NCI-H1417 (cell line): Measurements from ENCODE around the gene SP100.
"Not testable (repeated sequence)": the region's sequence is repeated elsewhere in the genome, so short reads cannot be mapped to it uniquely, and the experiment has no call there.

ENCODE experiments used
- DNase-seq, 3 experiments: peaks; one replicate each; lab custom pipeline; 2025; lab: John Stamatoyannopoulos, UW

Gene SP100

GRCh38 chr2:230419181-230419580, 3.2 kb downstream of the SP100 start:
- no peak for DNase-seq

- DNase-seq: no peak
These were observed 6.1 kb downstream of the SP100 start for GRCh38 chr2:230422149-230422548.

- DNase-seq: no peak
These were observed 8.0 kb downstream of the SP100 start for GRCh38 chr2:230423851-230424458.

- no peak for DNase-seq
These were observed 9.4 kb downstream of the SP100 start for GRCh38 chr2:230425377-230425776.

GRCh38 chr2:230429513-230429912, 13.5 kb downstream of the SP100 start:
- DNase-seq: no peak

GRCh38 chr2:230430957-230431910, 15.2 kb downstream of the SP100 start:
- no peak for DNase-seq

- DNase-seq: no peak
These were observed 18.8 kb downstream of the SP100 start for GRCh38 chr2:230434677-230435324.

GRCh38 chr2:230435431-230435830, 19.4 kb downstream of the SP100 start:
- DNase-seq: no peak

GRCh38 chr2:230439121-230439520, 23.1 kb downstream of the SP100 start:
- not testable (repeated sequence) for DNase-seq

- no peak for DNase-seq
These were observed 23.6 kb downstream of the SP100 start for GRCh38 chr2:230439590-230439989.

GRCh38 chr2:230441227-230441897, 25.4 kb downstream of the SP100 start:
- no peak for DNase-seq

- no peak for DNase-seq
These were observed 27.5 kb downstream of the SP100 start for GRCh38 chr2:230443541-230443940.

- DNase-seq: no peak
These were observed 28.8 kb downstream of the SP100 start for GRCh38 chr2:230444832-230445231.

- DNase-seq: no peak
These were observed 31.0 kb downstream of the SP100 start for GRCh38 chr2:230447036-230447435.

- DNase-seq: no peak
These were observed 31.8 kb downstream of the SP100 start for GRCh38 chr2:230447455-230448451.

- no peak for DNase-seq
These were observed 34.0 kb downstream of the SP100 start for GRCh38 chr2:230449901-230450467.

- DNase-seq: no peak
These were observed 37.0 kb downstream of the SP100 start for GRCh38 chr2:230453006-230453405.

GRCh38 chr2:230455005-230455684, 39.1 kb downstream of the SP100 start:
- no peak for DNase-seq

GRCh38 chr2:230457073-230457768, 41.2 kb downstream of the SP100 start:
- DNase-seq: no peak
